ENCODE data around the gene NR1I3.

NR1I3 gene

DNA sequence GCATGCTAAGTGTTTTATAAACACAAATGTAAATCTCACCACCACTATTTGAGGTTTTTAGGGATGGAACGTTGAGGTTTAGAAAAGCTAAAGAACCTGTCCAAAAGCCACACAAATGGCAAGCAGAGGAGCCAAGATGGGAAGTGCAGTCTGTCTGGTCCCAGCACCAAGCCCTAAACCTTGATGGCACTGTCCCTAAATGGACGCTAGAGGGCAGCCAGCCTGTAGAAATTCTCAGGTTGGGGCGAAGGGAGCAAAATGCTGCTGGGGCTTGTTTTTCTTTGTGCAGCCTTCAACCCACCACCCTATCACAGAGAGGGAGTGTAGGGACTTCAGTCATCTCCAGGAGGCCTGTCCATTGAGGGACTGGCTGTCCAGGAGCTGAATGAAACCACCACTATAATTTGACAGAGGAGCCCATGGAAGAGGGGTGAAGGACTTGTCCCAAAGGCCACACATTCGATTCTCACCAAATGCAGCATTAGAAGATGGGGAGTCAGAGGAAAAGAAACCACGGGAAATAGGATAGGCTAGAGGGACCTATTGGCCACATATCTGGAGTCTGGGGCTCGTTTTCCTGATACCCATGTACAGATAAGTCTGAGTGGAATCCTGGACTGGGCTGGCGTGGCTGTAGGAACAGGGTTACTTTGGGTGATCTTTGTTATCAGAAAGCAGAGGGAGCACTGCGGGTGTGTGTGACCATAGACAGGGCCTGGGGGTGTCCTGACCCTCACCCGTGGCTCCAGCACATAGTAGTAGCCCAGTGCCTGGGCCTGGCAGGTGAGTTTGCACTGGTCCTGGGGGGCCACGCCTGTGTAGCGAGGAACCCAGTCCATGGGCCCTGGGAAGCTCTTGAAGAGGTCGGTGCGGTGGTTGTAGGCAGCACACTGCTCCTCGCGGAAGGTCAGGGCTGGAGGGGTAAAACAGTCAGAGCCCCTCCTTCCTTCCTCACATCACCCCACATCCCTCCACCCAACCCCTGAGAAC, 45.2 kb downstream of the NR1I3 start:
- DNase-seq, result peak; percentile 64

DNA sequence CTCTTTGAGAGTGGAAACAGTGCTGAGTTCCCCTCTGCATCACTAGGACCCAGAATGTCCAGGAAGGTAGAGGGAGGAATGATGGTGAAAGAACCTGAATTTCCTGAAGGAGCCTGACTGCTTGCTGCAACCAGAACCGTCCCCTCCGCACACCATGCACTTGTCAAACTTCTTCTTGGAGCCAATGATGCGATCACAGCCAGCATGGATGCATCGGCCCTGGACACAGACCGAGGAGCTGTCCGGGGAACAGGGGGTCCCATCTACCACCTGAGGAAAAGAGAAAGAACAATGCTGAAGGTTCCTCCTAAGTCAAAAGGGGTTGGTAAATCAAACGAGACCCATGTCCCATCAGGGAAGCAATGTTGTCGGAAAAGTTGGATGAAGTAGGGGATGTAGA, 46.0 kb downstream of the NR1I3 start:
- no peak for DNase-seq

DNA sequence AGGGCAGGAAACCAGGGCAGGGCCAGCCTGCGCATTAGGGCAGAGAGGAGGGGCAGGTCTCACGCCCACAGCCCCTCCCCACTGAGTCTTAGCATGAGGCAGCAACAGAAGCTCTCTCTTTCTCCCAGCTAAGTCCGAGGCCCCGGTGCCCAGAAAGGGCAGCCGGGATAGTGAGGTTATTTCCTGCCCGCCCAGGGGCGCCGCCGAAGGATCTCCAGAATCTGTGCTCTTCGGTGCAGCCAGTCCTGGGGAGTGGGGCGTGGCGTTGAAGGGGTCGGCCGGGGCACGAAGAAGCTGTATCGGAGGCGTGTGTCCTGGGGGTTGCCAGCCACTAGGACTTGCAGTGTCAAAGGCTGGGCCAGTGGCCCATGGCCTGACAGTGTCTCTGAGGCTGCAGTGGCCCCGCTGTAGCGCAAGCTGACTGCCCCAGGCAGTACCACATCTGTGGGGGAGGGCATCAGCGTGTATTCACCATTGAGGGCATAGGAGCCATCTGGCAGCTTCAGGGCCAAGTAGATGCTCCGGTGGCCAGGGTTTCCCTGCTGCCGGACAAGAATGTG, 47.0 kb downstream of the NR1I3 start:
- peak; percentile 30 for DNase-seq

DNA sequence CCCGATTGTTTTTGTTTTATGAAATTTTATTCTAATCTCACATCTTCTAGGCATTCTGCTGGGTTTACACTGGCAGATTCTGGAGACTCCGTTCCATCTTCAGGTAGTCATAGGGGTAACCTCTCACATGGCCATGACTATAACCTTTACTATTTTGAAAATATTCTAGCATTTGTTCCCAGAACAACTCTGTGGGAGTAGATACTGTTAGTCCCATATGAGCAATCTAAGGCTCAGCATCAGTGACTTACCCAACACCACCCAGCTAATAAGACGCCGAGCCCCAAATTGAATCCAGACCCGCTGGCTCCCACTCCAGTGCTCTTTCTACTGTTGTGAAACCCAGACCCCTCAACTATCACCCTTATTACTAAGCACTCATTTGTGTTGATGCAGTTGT, 49.0 kb downstream of the NR1I3 start:
- no peak for DNase-seq

DNA sequence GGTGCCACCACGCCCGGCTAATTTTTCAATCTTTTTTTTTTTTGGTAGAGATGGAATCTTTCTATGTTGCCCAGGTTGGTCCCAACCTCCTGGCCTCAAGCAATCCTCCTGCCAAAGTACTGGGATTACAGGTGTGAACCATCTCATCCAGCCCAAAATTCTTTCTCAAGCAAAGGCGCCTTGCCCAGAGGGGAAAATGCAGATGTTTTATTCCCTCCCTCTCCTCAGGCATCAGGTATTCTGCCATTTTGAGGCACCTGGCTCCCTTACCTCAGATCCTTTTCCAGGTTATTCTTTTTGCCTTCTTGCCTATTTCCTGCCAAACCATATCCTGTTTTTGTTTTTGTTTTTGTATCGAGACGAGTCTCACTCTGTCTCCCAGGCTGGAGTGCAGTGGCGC, 49.6 kb downstream of the NR1I3 start:
- no peak for DNase-seq

DNA sequence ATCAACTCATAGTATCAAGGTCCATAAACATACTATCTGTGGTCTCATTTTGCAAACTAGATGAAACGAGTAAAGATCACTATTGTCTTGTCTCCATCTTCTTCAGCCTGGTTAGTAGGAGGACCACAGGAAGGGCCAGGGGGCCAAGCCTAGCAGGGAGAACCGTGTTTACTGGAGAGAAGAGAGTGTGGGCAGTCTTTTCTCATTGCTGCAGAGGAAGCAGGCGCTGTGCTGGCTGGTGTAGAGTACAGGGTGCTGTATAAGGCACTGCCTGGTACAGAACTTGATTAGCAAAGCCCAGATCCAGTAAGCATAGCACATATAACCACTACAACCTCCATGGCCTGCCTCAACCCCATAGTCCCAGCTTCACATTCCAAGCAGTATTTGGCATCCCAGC, 50.7 kb downstream of the NR1I3 start:
- no peak for DNase-seq

DNA sequence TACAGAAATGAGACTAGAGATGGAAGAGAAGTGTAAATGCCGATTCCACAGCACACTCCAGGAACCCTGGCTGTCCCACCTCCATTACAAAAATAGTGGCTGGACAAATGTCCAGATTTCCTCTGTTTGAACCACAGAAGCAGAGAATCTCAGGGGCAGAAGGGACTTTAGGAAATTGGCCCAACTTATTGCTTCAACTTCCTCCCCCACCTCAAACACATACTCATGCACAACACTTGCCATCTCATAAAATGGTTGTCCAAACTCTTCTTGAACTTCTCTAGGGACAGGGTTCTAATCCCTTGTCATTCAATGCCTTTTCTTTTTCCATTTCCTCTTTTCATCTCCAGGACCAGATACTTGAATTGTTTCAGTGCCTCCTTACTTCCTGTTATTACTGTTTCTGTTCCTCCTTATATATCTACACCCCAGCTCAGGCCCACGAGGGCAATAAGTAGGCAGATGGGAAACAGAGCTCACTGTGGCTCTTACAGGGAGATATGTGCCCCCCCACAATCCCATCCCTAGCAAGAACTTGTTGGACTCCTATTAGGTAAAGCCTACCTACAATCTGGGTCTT, 52.2 kb downstream of the NR1I3 start:
- DNase-seq, result peak; percentile 19

DNA sequence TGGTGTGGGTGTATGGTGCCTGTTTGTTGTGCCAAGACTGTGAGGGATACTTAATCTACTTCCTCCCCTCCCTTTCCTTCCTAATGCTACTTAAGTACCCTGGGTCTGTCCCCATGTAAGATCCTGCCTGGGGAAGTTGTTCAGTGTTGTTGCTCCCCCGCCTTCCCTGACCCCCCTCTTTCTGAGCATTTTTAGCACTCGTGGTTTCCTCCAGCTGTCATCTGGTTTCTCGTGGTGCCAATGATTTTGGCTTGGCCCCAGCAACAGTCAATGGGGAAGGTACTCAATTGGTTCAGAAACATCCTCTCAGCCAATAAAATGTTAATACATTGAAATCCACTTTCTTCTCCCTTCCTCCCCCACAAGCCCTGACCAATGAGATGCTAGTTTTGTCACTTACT, 52.7 kb downstream of the NR1I3 start:
- peak; percentile 97 for DNase-seq

DNA sequence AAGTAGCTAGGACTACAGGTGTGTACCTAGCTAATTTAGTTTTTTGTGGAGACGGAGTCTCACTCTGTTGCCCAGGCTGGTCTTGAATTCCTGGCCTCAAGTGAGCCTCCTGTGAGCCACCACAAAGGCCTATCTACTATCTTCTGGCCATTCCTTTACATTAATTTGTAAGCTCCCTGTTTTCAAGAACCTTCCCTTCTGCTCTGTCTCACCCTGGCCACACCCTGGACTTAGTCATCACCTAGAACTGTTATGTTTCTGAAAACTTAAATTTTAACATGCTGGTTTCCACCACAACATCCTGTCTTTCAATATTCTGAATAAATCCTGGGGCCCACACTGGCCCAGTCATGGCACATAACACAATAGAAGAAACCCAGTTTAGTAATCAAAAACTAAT, 55.8 kb downstream of the NR1I3 start:
- no peak for DNase-seq

DNA sequence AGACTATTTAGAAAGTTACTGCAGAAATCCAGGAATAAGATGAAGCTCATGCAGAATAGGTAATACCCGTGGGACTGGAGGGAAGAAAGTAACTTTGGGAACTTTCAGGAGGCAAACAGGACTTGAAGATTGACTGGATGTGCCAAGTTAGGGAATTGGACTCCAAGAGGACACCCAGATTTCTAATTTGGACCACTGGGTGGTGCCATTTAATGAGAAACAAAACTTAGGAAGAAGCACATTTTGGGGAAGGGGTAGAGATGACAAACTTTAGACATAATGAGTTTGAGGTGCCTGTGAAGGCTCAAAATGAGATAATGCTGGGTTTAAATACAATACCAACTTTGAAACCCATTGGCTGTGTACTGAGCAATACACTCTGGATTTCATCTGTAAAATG, 57.4 kb downstream of the NR1I3 start:
- peak; percentile 18 for DNase-seq

DNA sequence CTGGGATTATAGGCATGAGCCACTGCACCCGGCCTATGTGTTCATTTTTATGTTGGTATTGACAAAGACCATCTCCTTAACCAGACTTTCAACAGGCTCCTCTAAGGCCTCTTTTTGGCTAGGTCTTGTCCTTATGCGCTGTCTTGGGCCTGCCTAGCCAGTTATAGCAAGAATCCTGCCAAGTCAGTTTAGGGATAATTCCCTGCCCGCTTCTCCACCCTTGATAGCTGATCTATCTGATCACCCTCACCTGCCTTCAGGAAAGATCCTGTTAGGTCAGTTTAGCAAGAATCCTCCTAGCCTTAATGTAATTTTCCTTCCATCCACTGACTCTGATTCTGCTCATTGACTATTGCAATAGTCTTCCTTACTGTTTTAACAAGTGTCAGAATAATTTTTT, 58.3 kb downstream of the NR1I3 start:
- no peak for DNase-seq

Measured in GDM1 (cell line).